HEK293 (cell line): ENCODE data around the gene SMARCD3.

Source experiments
- CTCF ChIA-PET: fragments of 350-600 bp; formaldehyde crosslinking; extraction: SDS; loops from one replicate; lab custom pipeline; 2021; ENCODE audit warnings: antibody characterized with exemption; lab: Yijun Ruan, JAX
- POLR2A ChIA-PET: fragments of 300-600 bp; formaldehyde crosslinking; extraction: SDS; loops from one replicate; lab custom pipeline; 2020; ENCODE audit warnings: antibody characterized with exemption, inconsistent platforms; lab: Yijun Ruan, JAX
- H3K27ac ChIP-seq: fragments of 200-500 bp; sonication (Bioruptor generic); 2 replicates; pipeline ENCODE4 v1.5.1; 2014; ENCODE audit warnings: low read depth, low read length, control low read depth, inconsistent platforms; ENCODE audit errors: extremely low read depth
- H3K36me3 ChIP-seq, 2 experiments: fragments of 200-500 bp in 1 of 2; sonication (Bioruptor generic) in 1 of 2; 1 replicate in 1 of 2; 2 replicates in 1 of 2; pipeline ENCODE4 v1.5.1; 2014 to 2017; ENCODE audit warnings: inconsistent platforms in 2 of 2, low read length in 2 of 2; ENCODE audit not compliant: control insufficient read depth in 2 of 2, insufficient read depth in 1 of 2
- H3K4me1 ChIP-seq: fragments of 200-500 bp; sonication (Bioruptor generic); 2 replicates; pipeline ENCODE4 v1.5.1; 2014; ENCODE audit warnings: mild to moderate bottlenecking, low read length, inconsistent platforms; ENCODE audit not compliant: control insufficient read depth, insufficient read depth
- H3K4me3 ChIP-seq: 2 replicates; pipeline ENCODE4 v1.5.1; 2011; ENCODE audit warnings: low read depth, mild to moderate bottlenecking, control low read depth, low read length, moderate library complexity
- H3K9me3 ChIP-seq: fragments of 200-500 bp; sonication (Bioruptor generic); 2 replicates; pipeline ENCODE4 v1.5.1; 2014; ENCODE audit warnings: low read depth, low read length, inconsistent platforms; ENCODE audit not compliant: control insufficient read depth, insufficient read depth
- EGR2 ChIP-seq: fragments of 450-650 bp; formaldehyde crosslinking; IDR thresholded peaks from 2 replicates; pipeline ENCODE4 v1.5.1; 2016; ENCODE audit warnings: low read depth, missing biosample characterization, missing genetic modification characterization
- KLF1 ChIP-seq: fragments of 450-650 bp; formaldehyde crosslinking; IDR thresholded peaks from 2 replicates; pipeline ENCODE4 v1.5.1; 2016; ENCODE audit warnings: missing biosample characterization, missing genetic modification characterization
- PRDM1 ChIP-seq: fragments of 450-650 bp; formaldehyde crosslinking; IDR thresholded peaks from 2 replicates; pipeline ENCODE4; 2016; ENCODE audit warnings: missing biosample characterization, missing genetic modification characterization
- ZBTB20 ChIP-seq: fragments of 450-650 bp; formaldehyde crosslinking; IDR thresholded peaks from 2 replicates; pipeline ENCODE4 v1.5.1; 2016; ENCODE audit warnings: missing biosample characterization, missing genetic modification characterization
- ZNF19 ChIP-seq: fragments of 450-650 bp; formaldehyde crosslinking; IDR thresholded peaks from 2 replicates; pipeline ENCODE4; 2016; ENCODE audit warnings: missing biosample characterization, missing genetic modification characterization, low read depth
- ZNF214 ChIP-seq: fragments of 450-650 bp; formaldehyde crosslinking; IDR thresholded peaks from 2 replicates; pipeline ENCODE4 v1.5.1; 2017; ENCODE audit warnings: missing biosample characterization, mild to moderate bottlenecking, missing genetic modification characterization, borderline replicate concordance
- ZNF501 ChIP-seq: fragments of 450-650 bp; formaldehyde crosslinking; IDR thresholded peaks from 2 replicates; pipeline ENCODE4 v1.5.1; 2016; ENCODE audit warnings: missing biosample characterization, missing genetic modification characterization
- ZNF624 ChIP-seq: fragments of 450-650 bp; formaldehyde crosslinking; IDR thresholded peaks from 2 replicates; pipeline ENCODE4 v1.5.1; 2017; ENCODE audit warnings: missing biosample characterization, missing genetic modification characterization
- ZNF660 ChIP-seq: fragments of 450-650 bp; IDR thresholded peaks from 2 replicates; pipeline ENCODE4 v1.5.1; 2018; ENCODE audit warnings: missing biosample characterization, mild to moderate bottlenecking, missing genetic modification characterization
- ZNF776 ChIP-seq: fragments of 450-650 bp; formaldehyde crosslinking; IDR thresholded peaks from 2 replicates; pipeline ENCODE4 v1.5.0; 2017; ENCODE audit warnings: missing biosample characterization, missing genetic modification characterization, borderline replicate concordance
- TF ChIP-seq, protein P1 (sequence below): fragments of 450-650 bp; formaldehyde crosslinking; IDR thresholded peaks from 2 replicates; pipeline ENCODE4 v1.5.1; 2016; ENCODE audit warnings: missing biosample characterization, missing genetic modification characterization
- TF ChIP-seq, protein P2 (sequence below): fragments of 450-650 bp; IDR thresholded peaks from 2 replicates; pipeline ENCODE4 v1.5.1; 2018; ENCODE audit warnings: missing biosample characterization, mild to moderate bottlenecking, missing genetic modification characterization
- TF ChIP-seq, protein P3 (sequence below): fragments of 450-650 bp; formaldehyde crosslinking; IDR thresholded peaks from 2 replicates; pipeline ENCODE4 v1.5.1; 2016; ENCODE audit warnings: missing biosample characterization, missing genetic modification characterization
- TF ChIP-seq, protein P4 (sequence below): fragments of 450-650 bp; formaldehyde crosslinking; IDR thresholded peaks from 2 replicates; pipeline ENCODE4 v1.5.1; 2017; ENCODE audit warnings: missing biosample characterization, missing genetic modification characterization

SMARCD3 gene

DNA sequence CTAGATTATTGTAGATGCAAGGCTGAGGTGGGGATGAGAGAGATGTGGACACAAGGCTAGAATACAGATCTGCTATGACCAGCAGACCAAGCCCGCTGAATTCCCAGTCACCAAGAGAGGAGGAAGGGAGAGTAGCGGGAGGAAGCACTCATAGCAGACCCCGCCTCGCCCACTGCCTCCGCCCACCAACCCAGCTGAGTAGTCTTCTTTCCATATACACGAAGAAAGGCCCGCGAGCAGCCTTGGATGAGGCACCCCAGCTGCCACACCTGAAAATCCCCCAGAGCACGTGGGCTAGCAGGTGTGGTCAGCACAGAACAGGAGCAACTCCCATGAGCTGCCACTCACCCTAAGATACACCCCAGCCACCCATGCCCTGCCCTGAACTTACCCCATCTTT is 30.3 kb downstream of the SMARCD3 start:
- ChIA-PET POLR2A (interaction anchor here (1.5 to 1.7 kb wide), 2 partner anchors 9 to 15 kb away, joined by 4 to 5 read pairs; partner anchors contain the start of genes ABCF2 and CHPF2), CTCF (interaction anchor here (1.0 kb wide), 1 partner anchor 132 kb away, joined by 3 read pairs; no protein-coding TSS in a partner anchor)
- TF ChIP-seq, protein P1, sequence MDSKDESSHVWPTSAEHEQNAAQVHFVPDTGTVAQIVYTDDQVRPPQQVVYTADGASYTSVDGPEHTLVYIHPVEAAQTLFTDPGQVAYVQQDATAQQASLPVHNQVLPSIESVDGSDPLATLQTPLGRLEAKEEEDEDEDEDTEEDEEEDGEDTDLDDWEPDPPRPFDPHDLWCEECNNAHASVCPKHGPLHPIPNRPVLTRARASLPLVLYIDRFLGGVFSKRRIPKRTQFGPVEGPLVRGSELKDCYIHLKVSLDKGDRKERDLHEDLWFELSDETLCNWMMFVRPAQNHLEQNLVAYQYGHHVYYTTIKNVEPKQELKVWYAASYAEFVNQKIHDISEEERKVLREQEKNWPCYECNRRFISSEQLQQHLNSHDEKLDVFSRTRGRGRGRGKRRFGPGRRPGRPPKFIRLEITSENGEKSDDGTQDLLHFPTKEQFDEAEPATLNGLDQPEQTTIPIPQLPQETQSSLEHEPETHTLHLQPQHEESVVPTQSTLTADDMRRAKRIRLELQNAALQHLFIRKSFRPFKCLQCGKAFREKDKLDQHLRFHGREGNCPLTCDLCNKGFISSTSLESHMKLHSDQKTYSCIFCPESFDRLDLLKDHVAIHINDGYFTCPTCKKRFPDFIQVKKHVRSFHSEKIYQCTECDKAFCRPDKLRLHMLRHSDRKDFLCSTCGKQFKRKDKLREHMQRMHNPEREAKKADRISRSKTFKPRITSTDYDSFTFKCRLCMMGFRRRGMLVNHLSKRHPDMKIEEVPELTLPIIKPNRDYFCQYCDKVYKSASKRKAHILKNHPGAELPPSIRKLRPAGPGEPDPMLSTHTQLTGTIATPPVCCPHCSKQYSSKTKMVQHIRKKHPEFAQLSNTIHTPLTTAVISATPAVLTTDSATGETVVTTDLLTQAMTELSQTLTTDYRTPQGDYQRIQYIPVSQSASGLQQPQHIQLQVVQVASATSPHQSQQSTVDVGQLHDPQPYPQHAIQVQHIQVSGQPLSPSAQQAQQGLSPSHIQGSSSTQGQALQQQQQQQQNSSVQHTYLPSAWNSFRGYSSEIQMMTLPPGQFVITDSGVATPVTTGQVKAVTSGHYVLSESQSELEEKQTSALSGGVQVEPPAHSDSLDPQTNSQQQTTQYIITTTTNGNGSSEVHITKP (tag by site-specific recombination) = no peak
- TF ChIP-seq ZNF776 (tag by site-specific recombination) = no peak
- TF ChIP-seq KLF1 (tag by site-specific recombination) = peak; percentile 79
- TF ChIP-seq ZNF19 = no peak
- TF ChIP-seq EGR2 (tag by site-specific recombination) = peak; percentile 57
- TF ChIP-seq ZNF214 (tag by site-specific recombination) = no peak
- no peak for TF ChIP-seq ZNF660 (tag by site-specific recombination)
- Histone ChIP-seq H3K27ac (no peak overlapping the region), H3K36me3 (peaks cover 18 to 96% of the 10 kb centered on the region in 2 experiments; a peak in 2 of 3 replicates), H3K4me3 (no peak overlapping the region), H3K4me1 (no peaks in the 10 kb centered on the region), H3K9me3 (no peaks in the 10 kb centered on the region)

DNA sequence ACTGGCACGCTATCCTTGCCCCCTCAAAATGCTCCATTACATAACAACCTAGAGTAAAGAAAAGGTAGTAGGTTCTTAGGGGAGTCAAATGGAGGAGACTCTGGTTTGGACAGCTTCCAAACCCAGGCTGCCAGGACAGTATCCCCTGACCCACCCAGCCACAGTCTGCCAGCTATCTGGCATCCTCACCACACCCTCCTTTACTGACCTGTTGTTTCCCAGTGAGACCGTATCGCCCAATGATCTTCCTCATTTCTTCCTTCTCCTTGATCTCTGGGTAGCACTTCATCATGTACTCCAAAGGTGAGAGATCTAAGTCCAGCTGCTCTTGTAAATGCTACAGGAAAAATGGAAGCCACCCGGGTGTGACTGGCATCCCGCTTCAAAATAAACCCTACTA is 33.1 kb downstream of the SMARCD3 start:
- no peak overlapping the region for H3K27ac ChIP-seq
- no peak overlapping the region for H3K4me3 ChIP-seq
- no peaks in the 10 kb centered on the region for H3K4me1 ChIP-seq
- TF ChIP-seq, protein P2, sequence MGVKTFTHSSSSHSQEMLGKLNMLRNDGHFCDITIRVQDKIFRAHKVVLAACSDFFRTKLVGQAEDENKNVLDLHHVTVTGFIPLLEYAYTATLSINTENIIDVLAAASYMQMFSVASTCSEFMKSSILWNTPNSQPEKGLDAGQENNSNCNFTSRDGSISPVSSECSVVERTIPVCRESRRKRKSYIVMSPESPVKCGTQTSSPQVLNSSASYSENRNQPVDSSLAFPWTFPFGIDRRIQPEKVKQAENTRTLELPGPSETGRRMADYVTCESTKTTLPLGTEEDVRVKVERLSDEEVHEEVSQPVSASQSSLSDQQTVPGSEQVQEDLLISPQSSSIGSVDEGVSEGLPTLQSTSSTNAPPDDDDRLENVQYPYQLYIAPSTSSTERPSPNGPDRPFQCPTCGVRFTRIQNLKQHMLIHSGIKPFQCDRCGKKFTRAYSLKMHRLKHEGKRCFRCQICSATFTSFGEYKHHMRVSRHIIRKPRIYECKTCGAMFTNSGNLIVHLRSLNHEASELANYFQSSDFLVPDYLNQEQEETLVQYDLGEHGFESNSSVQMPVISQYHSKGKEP (tag by site-specific recombination) = no peak
- TF ChIP-seq ZNF624 (tag by site-specific recombination) = no peak
- TF ChIP-seq, protein P3, sequence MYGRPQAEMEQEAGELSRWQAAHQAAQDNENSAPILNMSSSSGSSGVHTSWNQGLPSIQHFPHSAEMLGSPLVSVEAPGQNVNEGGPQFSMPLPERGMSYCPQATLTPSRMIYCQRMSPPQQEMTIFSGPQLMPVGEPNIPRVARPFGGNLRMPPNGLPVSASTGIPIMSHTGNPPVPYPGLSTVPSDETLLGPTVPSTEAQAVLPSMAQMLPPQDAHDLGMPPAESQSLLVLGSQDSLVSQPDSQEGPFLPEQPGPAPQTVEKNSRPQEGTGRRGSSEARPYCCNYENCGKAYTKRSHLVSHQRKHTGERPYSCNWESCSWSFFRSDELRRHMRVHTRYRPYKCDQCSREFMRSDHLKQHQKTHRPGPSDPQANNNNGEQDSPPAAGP (tag by site-specific recombination) = no peak
- no peak for TF ChIP-seq ZNF501 (tag by site-specific recombination)
- TF ChIP-seq, protein P4, sequence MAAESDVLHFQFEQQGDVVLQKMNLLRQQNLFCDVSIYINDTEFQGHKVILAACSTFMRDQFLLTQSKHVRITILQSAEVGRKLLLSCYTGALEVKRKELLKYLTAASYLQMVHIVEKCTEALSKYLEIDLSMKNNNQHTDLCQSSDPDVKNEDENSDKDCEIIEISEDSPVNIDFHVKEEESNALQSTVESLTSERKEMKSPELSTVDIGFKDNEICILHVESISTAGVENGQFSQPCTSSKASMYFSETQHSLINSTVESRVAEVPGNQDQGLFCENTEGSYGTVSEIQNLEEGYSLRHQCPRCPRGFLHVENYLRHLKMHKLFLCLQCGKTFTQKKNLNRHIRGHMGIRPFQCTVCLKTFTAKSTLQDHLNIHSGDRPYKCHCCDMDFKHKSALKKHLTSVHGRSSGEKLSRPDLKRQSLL = no peak
- TF ChIP-seq ZBTB20 (tag by site-specific recombination) = no peak
- TF ChIP-seq ZNF660 (tag by site-specific recombination) = no peak
- no peak for TF ChIP-seq PRDM1 (tag by site-specific recombination)
- no peaks in the 10 kb centered on the region for H3K9me3 ChIP-seq
- CTCF ChIA-PET = interaction anchor here (0.6 kb wide), 1 partner anchor 58 kb away, joined by 3 read pairs; no protein-coding TSS in a partner anchor
- peaks cover 15 to 89% of the 10 kb centered on the region in 2 experiments; a peak in 2 of 3 replicates for H3K36me3 ChIP-seq
- POLR2A ChIA-PET = interaction anchor here (1.1 kb wide), 1 partner anchor 10 kb away, joined by 3 read pairs; no protein-coding TSS in a partner anchor
